WTC11 (cell line): Measurements from ENCODE around the gene UQCR11.

Experiments used
- ATF6 ChIP-seq: sonication (generic); formaldehyde crosslinking; IDR thresholded peaks from 2 replicates; pipeline ENCODE4 v1.8.1; 2023; ENCODE audit warnings: mild to moderate bottlenecking, missing genetic modification reagents
- CBFB ChIP-seq: sonication (generic); formaldehyde crosslinking; IDR thresholded peaks from 2 replicates; pipeline ENCODE4 v1.8.1; 2022; ENCODE audit warnings: mild to moderate bottlenecking, low read depth, missing genetic modification reagents
- CDX4 ChIP-seq: fragments of 250-450 bp; sonication (Bioruptor Pico); IDR thresholded peaks from 2 replicates; pipeline ENCODE4 v1.9.0; 2021; ENCODE audit warnings: moderate library complexity, mild to moderate bottlenecking, inconsistent platforms, borderline replicate concordance
- CREB1 ChIP-seq: sonication (generic); formaldehyde crosslinking; IDR thresholded peaks from 2 replicates; pipeline ENCODE4 v1.8.0; 2023; ENCODE audit warnings: mild to moderate bottlenecking, missing genetic modification reagents
- CTCF ChIP-seq: fragments of 200-600 bp; IDR thresholded peaks from 2 replicates; pipeline ENCODE4 v1.8.0; 2022; ENCODE audit warnings: antibody characterized with exemption
- ELF4 ChIP-seq: sonication (generic); formaldehyde crosslinking; IDR thresholded peaks from 2 replicates; pipeline ENCODE4 v1.8.1; 2022; ENCODE audit warnings: low read depth, mild to moderate bottlenecking, moderate library complexity, missing genetic modification reagents
- FOXP1 ChIP-seq: sonication (generic); formaldehyde crosslinking; IDR thresholded peaks from 2 replicates; pipeline ENCODE4 v1.8.0; 2022; ENCODE audit warnings: missing genetic modification reagents, mild to moderate bottlenecking, moderate library complexity, borderline replicate concordance
- MAX ChIP-seq: sonication (generic); formaldehyde crosslinking; IDR thresholded peaks from 2 replicates; pipeline ENCODE4 v1.8.0; 2022; ENCODE audit warnings: mild to moderate bottlenecking, missing genetic modification reagents
- NFYB ChIP-seq: sonication (generic); formaldehyde crosslinking; conservative IDR thresholded peaks from 2 replicates; pipeline ENCODE4 v1.8.0; 2022; ENCODE audit warnings: low read depth, missing genetic modification reagents
- TCF7 ChIP-seq: sonication (generic); formaldehyde crosslinking; IDR thresholded peaks from 2 replicates; pipeline ENCODE4 v1.8.0; 2022; ENCODE audit warnings: mild to moderate bottlenecking, low read depth, missing genetic modification reagents, moderate library complexity
- TP53 ChIP-seq: sonication (generic); formaldehyde crosslinking; IDR thresholded peaks from 2 replicates; pipeline ENCODE4 v1.8.1; 2023; ENCODE audit warnings: mild to moderate bottlenecking, missing genetic modification reagents
- USF1 ChIP-seq: sonication (generic); formaldehyde crosslinking; IDR thresholded peaks from 2 replicates; pipeline ENCODE4 v1.8.0; 2022; ENCODE audit warnings: mild to moderate bottlenecking, missing genetic modification reagents
- USF2 ChIP-seq: sonication (generic); formaldehyde crosslinking; IDR thresholded peaks from 2 replicates; pipeline ENCODE4 v1.8.1; 2023; ENCODE audit warnings: mild to moderate bottlenecking, missing genetic modification reagents, moderate library complexity

GRCh38 chr19:1601613-1602064 is 3.6 kb downstream of the UQCR11 start:
- TF ChIP-seq CTCF (no peak; the same call in 1 of the 2 replicates), ATF6 (CRISPR knock-in tag) (no peak), CREB1 (CRISPR knock-in tag) (no peak), USF1 (CRISPR knock-in tag) (no peak), CDX4 (CRISPR knock-in tag) (no peak), TCF7 (no peak), MAX (no peak), USF2 (CRISPR knock-in tag) (no peak), ELF4 (CRISPR knock-in tag) (no peak), TP53 (CRISPR knock-in tag) (no peak), CBFB (CRISPR knock-in tag) (no peak), NFYB (CRISPR knock-in tag) (no peak), FOXP1 (CRISPR knock-in tag) (no peak)
